Measurements from ENCODE around the gene GLA.

GLA gene

DNA sequence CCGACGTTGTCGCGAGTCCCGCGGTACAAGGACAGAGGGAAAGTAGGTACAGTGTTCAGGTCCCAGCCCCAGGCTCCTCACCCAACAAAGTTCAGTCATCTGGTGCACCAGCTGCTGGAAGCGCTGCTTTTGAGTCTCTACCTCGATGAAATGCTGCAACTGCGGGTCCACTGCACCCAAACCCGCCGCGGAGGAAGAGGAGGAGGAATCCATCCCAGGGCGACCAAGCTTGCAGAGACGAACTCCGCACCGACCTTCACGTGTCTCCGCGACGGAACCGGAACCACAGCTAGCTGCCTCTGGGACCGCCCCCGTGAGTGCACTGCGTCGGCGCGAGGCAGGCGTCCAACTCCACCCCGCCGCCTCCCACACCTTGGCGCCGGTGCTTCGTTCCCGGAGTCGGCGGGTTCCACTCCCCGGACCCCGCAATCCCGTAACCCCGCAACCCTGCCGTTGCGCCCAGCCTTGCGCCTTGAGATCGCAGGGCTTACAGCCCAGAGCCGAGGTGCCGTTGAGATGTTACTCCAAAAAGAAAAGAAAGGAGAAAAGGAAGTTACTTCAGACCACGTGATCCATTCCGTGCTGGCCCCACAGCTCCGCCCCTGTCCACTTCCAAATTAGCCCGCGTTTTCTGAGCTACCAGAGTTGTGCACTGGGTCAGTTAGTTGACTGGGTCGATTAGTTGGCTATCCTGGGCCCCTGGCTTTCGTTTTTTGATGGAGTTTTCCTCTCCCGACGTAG, 59.1 kb downstream of the GLA start, which contains the start of gene TIMM8A:
Gene TIMM8A (minus strand): TSS at position 291 of the 741 bp plus-strand sequence. CDS start 78 bp downstream, at position 213.
- peak; percentile 10 for DNase-seq

DNA sequence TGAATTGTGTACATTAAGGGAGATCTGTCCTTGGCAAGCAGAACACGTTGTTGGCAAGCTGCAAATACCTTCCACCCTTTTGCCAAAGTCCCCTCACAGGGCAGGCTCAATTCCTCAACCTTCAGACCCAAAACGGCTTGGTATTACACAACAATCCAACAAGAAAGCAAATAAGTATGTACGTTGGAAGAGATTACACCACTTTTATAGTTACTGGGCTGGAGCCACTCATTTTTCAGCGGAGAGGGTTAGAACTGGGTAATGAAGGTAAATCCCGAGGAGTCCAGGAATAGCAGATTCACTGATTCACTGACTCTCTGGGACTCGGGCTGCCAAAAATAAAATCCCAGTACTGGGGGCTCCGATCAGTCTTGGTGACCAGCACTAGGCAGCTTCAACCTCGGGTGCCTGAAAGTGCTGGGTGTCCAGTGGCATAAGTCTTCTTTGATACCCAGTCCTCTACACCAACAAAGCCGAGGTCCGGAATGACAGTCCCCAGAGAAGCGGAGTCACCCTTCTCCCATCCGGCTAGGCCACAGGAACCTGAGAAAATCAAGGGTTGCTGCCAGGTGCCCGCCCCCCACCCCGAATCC, 59.8 kb downstream of the GLA start:
- no peak for DNase-seq
